HG03196 (cell line): ENCODE results near the gene IFT88.
A peak's percentile ranks its signal among the peaks of the same experiment; 100 is the strongest.

Source experiments
- ATAC-seq: cut with Tn5 transposase; IDR thresholded peaks from one replicate; pipeline ENCODE4 v1.9.1; 2021; ENCODE audit not compliant: unreplicated experiment

Gene IFT88

DNA sequence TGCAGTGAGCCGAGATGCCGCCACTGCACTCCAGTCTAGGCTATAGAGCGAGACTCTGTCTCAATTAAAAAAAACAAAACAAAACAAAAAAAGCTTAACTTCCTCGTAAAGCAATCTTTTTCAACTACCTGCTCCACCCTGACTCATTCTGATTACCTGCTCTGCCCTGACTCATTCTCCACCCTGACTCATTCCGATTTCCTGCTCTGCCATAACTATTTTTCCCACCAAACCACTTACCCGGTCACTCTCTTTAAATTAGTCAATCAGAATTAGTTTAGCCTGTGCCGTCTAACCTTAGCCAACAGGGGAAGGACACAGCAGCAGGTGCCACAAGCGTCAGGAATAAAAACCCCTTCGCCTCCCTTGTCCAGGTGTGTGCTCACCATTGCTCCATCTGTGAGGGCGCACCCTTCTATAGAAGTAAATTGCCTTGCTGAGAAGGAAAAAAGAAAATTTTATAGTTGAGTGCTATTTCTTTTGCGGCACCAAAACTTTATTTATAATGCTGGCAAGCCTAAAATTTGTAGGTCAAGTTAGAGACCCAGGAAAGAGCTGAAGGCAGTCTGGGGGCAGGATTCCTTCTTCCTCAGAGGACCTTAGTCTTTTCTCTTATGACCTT is 1.7 kb upstream of the IFT88 start:
- ATAC-seq = no peak

DNA sequence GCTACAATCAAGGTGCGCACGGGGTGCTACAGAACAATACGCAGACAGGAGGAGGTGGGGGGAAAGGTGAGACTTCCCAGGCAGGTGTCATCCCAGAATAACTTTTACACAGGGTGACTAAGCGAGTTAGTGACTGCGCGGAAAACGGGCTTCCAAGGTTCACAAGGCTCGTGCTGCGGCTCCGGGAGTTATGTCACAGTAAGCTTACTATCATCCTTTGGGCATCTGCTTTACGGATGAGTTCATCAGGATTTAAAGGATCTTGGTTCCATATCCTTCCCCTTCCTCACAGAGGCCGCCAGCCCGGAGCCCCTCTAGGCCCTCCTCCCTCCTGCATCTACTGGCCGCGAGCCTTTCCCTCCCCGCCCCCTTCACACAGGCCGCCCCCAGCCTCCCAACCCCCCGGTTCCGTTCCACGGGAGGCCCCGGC is 474 bp upstream of the IFT88 start:
- ATAC-seq = peak; percentile 23

DNA sequence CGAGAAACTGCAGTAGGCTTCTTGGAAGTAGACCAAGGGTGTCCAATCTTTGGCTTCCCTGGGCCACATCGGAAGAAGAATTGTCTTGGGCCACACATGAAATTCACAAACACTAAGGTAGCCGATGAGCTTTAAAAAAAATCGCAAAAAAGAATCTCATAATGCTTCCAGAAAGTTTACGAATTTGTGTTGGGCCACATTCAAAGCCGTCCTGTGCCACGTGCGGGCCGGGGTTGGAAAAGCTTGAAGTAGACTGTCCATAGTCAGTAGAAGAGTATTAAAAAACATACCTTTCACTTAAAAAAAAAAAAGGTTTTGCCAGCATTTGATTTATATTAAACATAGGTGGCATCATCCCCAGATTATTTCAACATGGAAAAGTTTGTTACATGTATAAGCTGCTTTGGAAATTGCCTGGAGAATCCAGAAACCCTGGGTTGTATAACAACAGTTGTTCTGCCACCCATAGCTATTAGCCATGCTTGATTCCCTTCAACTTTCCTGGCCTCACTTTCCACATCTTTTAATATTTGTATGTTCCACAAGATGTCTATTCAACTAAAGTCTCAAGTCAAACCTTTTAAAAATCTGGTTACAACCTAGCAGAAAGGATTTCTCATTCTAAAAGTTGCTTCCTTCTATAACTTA is 1.0 kb downstream of the IFT88 start:
- ATAC-seq = no peak

DNA sequence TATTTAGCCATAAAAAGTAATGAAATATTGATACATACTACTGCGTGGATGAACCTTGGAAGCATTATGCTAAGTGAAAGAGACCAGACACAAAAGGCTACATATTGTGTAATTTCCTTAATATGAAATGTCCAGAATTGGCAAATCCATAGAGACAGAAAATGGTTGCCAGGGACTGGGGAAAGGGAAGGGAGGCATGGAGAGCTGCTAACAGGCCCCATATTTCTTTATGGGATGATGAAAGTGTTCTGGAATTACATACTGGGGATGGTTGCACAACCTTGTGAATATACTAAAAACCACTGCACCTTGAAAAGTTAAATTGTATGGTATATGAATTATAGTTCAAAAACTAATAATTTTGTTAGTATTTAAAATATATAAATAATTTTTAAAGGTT is 3.6 kb downstream of the IFT88 start:
- no peak for ATAC-seq

DNA sequence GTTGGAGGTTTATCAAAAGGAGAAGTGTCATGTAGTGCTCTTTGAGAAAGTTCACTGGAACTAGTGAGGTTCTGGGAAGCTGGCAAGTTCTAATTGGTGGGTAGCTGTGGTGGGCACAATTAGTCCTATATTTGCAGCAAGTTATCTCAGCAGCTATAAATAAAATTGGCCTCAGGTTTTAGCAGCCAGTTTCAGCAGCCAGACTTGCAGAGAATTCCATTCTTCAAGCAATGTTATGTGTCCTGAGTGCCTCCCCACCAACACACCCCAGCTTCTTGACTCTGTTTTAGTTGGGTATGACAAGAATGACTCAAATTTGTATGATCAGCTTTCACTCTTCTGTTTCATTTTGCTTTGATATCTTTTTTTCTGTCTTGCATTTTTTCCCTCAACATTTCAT is 4.7 kb downstream of the IFT88 start:
- no peak for ATAC-seq

DNA sequence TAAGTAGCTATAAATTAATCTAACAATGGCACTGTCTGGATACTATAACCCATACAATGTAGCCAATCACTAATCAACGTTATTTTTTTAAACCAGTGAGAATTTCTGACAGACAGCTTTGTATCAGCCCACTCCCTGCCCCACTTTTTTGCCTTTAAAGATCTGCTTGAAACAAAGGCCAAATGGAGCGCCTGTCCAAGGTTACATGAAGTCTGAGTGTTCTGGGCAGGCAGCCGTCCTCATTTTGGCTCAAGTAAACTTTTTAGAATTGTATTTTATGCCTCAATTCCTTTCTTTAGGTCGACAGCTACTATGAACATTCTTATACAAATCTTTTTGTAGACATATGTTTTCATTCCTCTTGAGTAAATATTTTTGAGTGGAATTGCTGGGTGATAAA is 6.2 kb downstream of the IFT88 start:
- no peak for ATAC-seq

DNA sequence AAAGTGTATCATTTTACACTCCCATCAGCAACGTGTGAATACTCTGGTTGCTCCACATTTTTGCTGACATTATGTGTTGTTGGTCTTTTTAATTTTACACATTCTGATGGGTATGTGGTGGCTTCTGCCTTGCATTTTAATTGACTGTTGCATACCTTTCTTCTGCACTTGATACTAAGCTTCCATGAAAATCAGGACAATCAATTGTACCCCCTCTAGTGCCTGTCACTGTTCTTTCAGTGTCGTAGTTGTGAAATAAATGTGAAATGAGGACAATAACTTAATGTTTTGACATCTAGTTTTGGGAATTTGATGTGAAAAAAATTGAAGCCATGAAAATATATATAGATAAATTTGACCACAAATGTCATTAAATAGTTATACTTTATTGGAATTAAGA is 6.7 kb downstream of the IFT88 start:
- ATAC-seq = no peak

DNA sequence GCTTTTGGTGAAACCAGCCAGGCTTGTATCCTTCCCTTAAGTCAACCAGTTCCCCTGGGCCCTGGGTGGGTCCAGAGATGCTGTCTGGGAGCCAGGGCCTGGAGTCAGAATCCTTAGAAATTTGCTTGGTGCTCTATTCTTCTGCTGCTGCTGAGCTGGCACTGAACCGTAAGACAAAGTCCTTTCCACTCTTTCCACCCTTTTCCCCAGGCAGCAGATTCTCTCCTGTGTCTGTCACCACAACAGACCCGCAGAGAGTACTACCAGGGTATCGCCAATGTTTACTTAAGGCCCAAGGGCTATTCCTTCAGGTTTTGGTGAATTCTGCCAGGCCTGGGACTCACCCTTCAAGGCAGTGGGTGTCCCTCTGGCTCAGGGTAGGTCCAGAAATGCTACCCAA is 12.2 kb downstream of the IFT88 start:
- no peak for ATAC-seq

DNA sequence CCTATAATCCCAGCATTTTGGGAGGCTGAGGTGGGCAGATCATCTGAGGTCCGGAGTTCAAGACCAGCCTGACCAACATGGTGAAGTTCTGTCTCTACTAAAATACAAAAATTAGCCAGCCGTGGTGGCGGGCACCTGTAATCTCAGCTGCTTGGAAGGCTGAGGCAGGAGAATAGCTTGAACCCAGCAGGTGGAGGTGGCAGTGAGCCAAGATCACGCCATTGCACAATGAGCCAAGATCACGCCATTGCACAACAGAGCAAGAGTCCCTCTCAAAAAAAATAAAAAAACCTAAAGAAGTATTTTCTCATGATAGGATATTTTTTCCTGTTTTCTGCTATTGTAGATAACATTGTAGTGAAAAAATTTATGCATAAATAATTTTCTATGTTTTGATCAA is 13.3 kb downstream of the IFT88 start:
- ATAC-seq = no peak

DNA sequence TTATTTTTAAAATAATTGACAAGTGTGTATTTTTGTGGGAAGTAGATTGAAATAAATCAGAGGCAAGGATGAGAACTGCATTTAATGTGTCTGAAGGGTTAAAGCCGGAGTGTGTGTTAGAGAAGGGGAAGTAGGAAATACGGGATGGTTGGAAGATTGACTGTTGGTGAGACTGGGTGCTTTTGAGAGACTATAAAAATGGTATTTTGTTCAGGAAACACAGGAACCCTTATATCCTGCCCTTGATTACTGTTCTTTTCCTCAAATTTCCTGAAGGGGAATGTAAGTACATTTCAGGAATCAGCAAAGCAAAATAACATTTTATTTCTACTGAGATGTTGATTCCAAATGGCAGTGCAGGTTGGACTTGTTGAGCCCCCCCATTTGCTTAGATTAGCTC is 15.1 kb downstream of the IFT88 start:
- no peak for ATAC-seq

DNA sequence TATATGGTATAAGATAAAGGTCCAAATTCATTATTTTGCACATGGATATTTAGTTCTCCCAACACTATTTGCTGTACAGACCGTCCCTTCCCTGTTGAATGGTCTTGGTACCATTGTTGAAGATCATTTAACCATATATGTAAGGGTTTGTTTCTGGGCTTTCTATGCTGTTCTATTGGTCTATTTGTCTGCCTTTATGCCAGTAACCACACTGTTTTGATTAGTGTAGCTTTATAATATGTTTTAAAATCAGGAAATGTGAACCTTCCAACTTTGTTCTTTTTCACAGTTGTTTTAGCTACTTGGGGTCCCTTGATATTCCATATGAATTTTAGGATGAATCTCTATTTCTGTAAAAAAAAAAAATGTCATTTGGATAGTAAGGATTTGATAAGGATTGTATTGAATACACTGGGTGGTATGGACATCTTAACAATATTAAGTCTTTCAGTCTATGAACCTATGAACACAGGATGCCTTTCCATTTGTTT is 16.9 kb downstream of the IFT88 start:
- ATAC-seq = no peak

DNA sequence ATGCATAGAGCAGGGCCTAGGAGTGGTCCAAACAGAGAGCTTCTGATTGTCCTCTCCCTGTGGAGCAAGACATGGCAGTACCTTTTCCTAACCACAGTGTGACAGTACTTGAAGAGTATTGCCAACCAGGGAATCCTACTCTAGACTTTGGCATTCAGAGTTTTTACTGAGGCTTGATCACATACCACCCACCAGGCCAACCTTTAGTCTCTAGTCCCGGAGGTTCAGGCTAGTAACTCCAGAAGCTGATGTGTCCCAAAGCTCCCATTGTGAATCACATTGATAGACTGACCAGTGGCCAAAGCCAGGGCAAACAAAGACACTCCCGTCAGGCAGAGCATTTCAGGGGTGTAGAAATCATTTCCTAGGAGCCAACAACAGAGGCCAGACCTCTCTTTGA is 18.4 kb downstream of the IFT88 start:
- no peak for ATAC-seq

DNA sequence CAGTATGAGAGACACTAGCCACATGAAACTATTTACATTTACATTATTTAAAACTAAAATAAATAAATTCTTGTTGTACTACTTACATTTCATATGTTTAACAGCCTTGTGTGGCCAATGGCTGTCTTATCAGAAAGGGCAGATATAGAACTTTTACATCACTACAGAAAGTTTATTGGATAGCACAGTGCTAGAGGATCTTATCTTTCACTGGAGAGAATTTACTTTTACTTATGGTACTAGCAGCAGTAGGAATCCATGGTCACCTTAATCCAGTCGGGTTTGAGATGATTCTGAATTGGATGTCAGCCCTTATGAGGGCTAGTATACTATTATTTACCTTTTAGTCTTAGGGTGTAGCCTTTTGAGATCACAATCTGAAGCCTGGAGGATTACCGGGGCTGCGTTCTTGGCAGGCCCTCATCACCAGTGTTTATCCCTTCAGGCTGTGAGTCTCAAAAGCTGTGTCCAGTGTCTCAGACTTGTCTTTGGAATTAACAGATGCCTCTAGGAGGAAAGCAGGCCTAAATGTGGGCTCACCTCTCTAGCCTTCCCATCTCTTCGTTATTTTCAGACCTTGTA is 21.7 kb downstream of the IFT88 start:
- no peak for ATAC-seq

DNA sequence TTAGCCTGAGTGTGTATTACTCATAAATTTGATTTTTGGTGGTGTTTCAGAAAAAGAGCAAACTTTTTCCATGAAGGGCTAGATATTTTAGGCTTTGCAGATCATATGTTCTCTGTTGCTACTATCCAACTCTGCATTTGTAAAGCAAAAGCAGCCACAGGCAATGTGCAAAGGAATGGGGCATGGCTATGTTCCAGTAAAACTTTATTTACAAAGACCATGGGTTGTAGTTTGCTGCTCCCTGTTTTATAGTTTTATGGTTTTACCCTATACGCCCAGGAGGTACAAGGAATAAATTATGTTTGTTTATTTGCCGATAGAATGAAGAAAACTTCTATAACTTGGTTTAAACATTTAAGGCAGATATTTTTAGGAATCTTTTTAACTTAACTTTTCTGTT is 23.6 kb downstream of the IFT88 start:
- ATAC-seq = no peak

DNA sequence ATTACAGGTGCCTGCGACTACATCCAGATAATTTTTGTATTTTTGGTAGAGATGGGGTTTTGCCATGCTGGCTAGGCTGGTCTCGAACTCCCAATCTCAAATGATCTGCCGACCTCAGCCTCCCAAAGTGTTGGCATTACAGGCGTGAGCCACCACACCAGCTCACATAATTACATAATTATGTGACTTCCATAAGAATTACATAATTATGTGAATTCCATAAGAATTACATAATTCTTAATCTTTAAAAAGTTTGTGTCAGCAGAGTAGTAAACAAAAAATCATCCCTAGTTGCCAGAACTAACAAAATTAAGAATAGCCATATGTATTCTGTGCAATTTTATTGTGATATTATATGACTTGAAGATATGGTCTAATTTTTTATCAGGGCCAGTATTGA is 25.6 kb downstream of the IFT88 start:
- ATAC-seq = no peak

DNA sequence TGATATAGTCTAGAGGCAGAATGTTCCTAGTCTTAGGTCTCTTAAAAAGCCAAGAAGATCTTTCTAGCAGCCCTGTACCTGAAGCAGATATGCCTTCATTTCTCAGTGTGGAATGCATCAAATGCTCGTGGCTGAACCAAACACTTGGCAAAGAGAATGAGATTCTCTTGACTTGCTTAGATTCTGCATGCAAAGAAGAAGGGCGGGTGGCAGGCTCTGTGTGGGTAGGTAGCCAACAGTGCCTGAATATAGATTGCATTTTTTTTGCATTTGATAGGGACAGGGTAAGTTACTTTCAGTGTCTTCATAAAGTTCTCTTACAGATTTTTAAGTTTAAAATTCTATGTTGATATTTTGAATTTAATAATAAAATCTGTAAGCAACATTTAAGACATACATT is 27.3 kb downstream of the IFT88 start:
- ATAC-seq = no peak

DNA sequence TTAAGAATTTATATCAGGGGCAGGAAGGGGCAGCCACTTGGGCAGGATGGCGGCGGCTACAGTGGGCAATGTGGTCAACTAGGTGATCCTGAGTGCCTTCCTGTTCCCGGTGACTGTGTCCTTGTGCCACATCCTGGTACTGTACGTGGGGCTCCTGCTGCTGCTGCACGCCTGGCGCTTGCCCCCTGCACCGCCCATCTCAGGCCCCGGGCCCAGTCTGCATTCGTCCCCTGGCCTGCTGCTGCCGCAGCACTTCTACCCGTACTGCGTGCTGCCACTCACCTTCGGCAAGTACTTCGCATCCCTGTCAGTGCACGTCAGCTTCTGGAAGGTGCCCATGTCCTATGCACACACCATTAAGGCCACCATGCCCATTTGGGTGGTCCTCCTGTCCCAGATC is 40.1 kb downstream of the IFT88 start:
- no peak for ATAC-seq

DNA sequence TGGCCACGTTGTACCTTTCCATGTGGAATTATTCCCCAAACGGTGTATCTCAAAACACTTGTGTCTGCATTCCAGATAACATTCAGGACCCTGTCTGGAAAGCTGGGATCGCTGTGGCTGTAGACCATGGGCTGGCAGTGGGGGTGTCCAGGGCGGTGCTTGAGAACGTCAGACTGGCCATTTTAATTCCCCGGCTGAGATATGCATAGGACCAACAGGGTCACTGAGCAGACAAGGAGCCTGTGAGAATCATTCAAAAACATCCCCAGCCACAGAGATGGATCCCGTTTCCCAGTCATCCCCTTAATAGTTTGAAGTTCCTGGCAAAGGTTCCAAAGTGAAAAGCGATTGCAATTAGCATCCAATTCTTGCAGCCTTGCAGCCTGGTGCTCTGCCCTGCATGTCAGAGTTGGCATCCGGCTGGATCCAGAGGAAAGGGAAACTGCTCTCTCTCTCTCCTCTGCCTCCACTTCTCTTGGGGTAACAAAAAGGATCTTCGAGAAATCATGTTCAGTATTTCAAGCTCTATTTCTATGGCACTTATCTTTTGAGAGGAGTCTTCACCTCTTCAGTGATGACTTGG is 41.6 kb downstream of the IFT88 start:
- ATAC-seq = no peak

DNA sequence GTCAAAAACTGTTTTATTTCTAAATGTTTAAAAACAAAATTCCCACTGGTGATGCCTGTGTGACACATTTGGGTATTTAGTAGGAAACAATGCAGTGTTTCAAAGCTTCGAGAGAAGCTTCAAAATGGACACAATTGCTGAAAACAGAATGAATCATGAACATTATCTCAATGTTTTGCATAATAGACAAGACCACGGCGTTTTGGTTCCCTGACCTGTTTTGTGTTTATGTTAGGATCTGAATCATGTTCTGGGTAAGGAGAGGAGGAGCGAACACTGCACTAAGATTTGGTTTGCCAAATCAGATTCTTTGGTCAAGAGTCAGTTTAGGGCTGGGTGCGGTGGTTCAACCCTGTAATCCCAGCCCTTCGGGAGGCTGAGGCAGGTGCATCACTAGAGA is 42.2 kb downstream of the IFT88 start:
- no peak for ATAC-seq

DNA sequence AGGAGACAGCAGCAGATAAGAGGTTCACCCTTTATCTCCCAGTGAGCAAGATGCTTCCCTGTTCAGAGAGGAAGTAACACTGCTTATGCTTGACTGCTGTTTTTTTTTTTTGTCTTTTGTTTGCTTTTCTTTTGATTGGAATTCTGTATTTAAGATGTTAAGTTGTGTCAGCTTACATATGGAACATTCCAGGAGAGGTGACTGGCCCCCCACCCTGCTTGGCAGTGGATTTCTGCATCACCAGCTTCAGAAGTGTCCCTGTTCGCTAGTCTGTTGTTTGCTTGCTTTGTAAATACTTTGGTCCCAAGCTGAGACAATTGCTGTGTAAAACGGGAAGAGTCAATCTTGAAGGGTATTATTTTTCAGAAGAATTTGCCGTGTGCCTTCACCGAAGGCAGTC is 43.0 kb downstream of the IFT88 start:
- ATAC-seq = no peak

DNA sequence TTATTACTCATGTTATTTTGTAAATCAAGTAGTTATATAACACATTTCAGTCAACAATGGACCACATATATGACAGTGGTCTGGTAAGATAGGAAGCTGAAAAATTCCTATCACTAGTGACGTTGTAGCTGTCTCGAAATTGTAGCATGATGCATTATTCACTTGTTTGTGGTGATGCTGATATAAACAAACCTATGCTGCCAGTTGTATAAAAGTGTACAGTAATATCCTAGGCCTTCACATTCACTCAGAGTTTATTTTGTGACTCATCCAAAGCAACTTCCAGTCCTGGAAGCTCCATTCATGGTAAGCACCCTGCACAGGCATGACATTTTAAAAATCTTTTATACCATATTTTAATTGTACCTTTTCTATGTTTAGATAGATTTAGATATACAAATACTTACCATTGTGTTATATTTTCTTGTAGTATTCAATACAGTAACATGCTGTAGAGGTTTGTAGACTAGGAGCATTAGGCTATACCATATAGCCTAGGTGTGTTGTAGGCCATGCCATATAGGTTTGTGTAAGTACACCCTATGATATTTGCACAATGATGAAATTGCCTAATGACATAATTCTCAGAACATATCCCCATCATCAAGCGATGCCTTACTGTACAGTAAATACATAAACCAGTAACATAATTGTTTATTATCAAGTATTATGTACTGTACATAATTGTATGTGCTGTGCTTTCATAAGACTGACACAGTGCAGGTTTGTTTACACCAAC is 49.3 kb downstream of the IFT88 start:
- ATAC-seq = no peak

DNA sequence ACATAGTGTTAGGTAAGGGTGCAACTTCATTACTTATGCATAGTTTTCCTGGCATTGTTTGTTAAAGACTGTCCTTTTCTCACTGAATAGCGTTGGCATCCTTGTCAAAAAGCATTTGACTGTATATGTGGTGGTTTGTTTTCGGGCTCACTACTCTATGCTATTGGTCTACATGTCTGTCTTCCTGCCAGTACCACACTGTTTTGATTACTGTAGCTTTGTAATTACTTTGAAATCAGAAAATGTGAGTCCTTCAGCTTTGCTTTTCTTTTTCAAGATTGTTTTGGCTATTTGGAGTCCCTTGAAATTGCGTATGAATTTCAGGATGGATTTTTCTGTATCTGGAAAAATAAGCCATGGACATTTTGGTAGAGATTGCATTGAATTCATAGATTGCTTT is 56.0 kb downstream of the IFT88 start:
- no peak for ATAC-seq
